Keratinocyte (primary cell): ENCODE results near the gene RBM8A. TPM values are rescaled to one million over a fixed set of nuclear protein-coding genes. Genes with fewer than 3 reads are reported as not detected.

Experiments used
- DNase-seq: peaks from one replicate; pipeline ENCODE4 v3.0.0-alpha.2; 2011; ENCODE audit warnings: low read depth, missing footprints, low spot score
- FAIRE-seq: peaks from 2 replicates; lab custom pipeline; 2011; peaks lifted over from hg19 to GRCh38; lab: Jason Lieb, UNC
- H2AFZ ChIP-seq: 2 replicates; pipeline ENCODE4 v1.6.0; 2012; ENCODE audit warnings: low read length, control low read depth, inconsistent platforms; ENCODE audit not compliant: control insufficient read depth
- H3K27ac ChIP-seq: 2 replicates; pipeline ENCODE4 v1.5.1; 2011; ENCODE audit warnings: low read length; ENCODE audit not compliant: control insufficient read depth, insufficient read depth
- H3K27me3 ChIP-seq: 3 replicates; pipeline ENCODE4 v1.6.0; 2011; ENCODE audit warnings: low read length; ENCODE audit not compliant: control insufficient read depth, insufficient read depth; ENCODE audit errors: extremely low read depth
- H3K36me3 ChIP-seq, 2 experiments: 2 replicates in 1 of 2; 3 replicates in 1 of 2; pipeline ENCODE4 v1.5.1; 2011; ENCODE audit warnings: low read length in 2 of 2, mild to moderate bottlenecking in 1 of 2; ENCODE audit not compliant: control insufficient read depth in 2 of 2, insufficient read depth in 2 of 2; ENCODE audit errors: extremely low read depth in 1 of 2
- H3K4me1 ChIP-seq: 3 replicates; pipeline ENCODE4 v1.5.1; 2011; ENCODE audit warnings: low read length; ENCODE audit not compliant: control insufficient read depth, insufficient read depth; ENCODE audit errors: extremely low read depth
- H3K4me2 ChIP-seq: 3 replicates; pipeline ENCODE4 v1.6.0; 2011; ENCODE audit warnings: low read depth, low read length; ENCODE audit not compliant: control insufficient read depth, insufficient read depth; ENCODE audit errors: extremely low read depth
- H3K4me3 ChIP-seq, 3 experiments: fragments of 200-600 bp in 1 of 3; sonication (generic) in 1 of 3; 2 replicates in 2 of 3; 3 replicates in 1 of 3; pipeline ENCODE4 v1.5.1; 2011 to 2016; ENCODE audit warnings: low read length in 3 of 3, mild to moderate bottlenecking in 3 of 3, control low read depth in 2 of 3, inconsistent platforms in 1 of 3, low read depth in 1 of 3, mixed read lengths in 1 of 3, mixed run types in 1 of 3, moderate library complexity in 1 of 3; ENCODE audit not compliant: control insufficient read depth in 2 of 3, insufficient read depth in 2 of 3; ENCODE audit errors: extremely low read depth in 1 of 3
- H3K79me2 ChIP-seq: 2 replicates; pipeline ENCODE4 v1.6.0; 2012; ENCODE audit warnings: low read length; ENCODE audit not compliant: control insufficient read depth, insufficient read depth
- H3K9ac ChIP-seq: 3 replicates; pipeline ENCODE4 v1.6.0; 2011; ENCODE audit warnings: low read length; ENCODE audit not compliant: control insufficient read depth, insufficient read depth; ENCODE audit errors: extremely low read depth
- H3K9me1 ChIP-seq: 3 replicates; pipeline ENCODE4 v1.6.0; 2011; ENCODE audit warnings: low read length; ENCODE audit not compliant: control insufficient read depth, insufficient read depth; ENCODE audit errors: extremely low read depth
- H3K9me3 ChIP-seq: 2 replicates; pipeline ENCODE4 v1.5.1; 2012; ENCODE audit warnings: low read depth, low read length; ENCODE audit not compliant: control insufficient read depth
- H4K20me1 ChIP-seq: 3 replicates; pipeline ENCODE4 v1.6.0; 2011; ENCODE audit warnings: low read length; ENCODE audit not compliant: control insufficient read depth, insufficient read depth; ENCODE audit errors: extremely low read depth
- CTCF ChIP-seq, 3 experiments: IDR thresholded peaks in 1 of 3; conservative IDR thresholded peaks in 1 of 3; optimal IDR thresholded peaks in 1 of 3; 2 replicates in 2 of 3; 3 replicates in 1 of 3; pipeline versions ENCODE3 to v1.5.1; 2011; ENCODE audit warnings: low read length in 3 of 3, mild to moderate bottlenecking in 3 of 3, moderate library complexity in 2 of 3, control low read depth in 1 of 3, inconsistent platforms in 1 of 3; ENCODE audit not compliant: insufficient read depth in 2 of 3; ENCODE audit errors: extremely low read depth in 1 of 3
- EZH2 ChIP-seq: IDR thresholded peaks from one replicate; pipeline ENCODE4 v1.6.1; 2012; ENCODE audit warnings: inconsistent platforms, mild to moderate bottlenecking, low read length, moderate library complexity
- dilution Hi-C: fragments of 300-500 bp; cut with MboI; formaldehyde crosslinking; loops from one replicate; pipeline ENCODE4 v1.7.0; 2020; ENCODE audit warnings: low sequenced_read_pairs; ENCODE audit not compliant: extremely low pct_ligation_motif_present
- polyA plus RNA-seq, 5 experiments: library from polyadenylated mRNA; depleted of rRNA in 3 of 5; stranded (reverse) in 3 of 5; stranded (forward) in 1 of 5; unstranded in 1 of 5; fragments of >200 nt; gene quantifications; 1 replicate in 1 of 5; 2 replicates in 3 of 5; 3 replicates in 1 of 5; pipeline versions ENCODE4 v1.2.1 to v1.2.3, GENCODE V29; 2011 to 2012; ENCODE audit warnings: missing spikeins in 2 of 5, low read depth in 1 of 5, low replicate concordance in 1 of 5

The RBM8A gene
- polyA plus RNA-seq, 1 donor (not counting 4 experiments of a cell fraction or from before 2014, with no cell fraction given) = 209 TPM

- Histone ChIP-seq H3K4me1 (peaks cover 10% of the 10 kb centered on the region), H3K9me3 (no peaks in the 10 kb centered on the region), H3K9me1 (no peaks in the 10 kb centered on the region), H2AFZ (peak overlapping the region; percentile 77), H3K27me3 (no peaks in the 10 kb centered on the region), H3K9ac (peak overlapping the region; percentile 93), H3K36me3 (peaks cover 3 to 6% of the 10 kb centered on the region in 2 experiments), H3K4me2 (peak overlapping the region; percentile 92), H3K4me3 (peak overlapping the region; percentile 62 to 97 (median 95)), H4K20me1 (no peaks in the 10 kb centered on the region), H3K79me2 (peaks cover 14% of the 10 kb centered on the region), H3K27ac (peak overlapping the region; percentile 98)
- FAIRE-seq (no peak), DNase-seq (no peak)
- TF ChIP-seq EZH2 (no peak), CTCF (optimal IDR thresholded peaks at IDR 0.05 in 1 of 3, IDR thresholded peaks at IDR 0.05 in 1 of 3, conservative IDR thresholded peaks at IDR 0.05 in 1 of 3; ENCODE audit: extremely low read depth in 1 of 3, insufficient read depth in 2 of 3, low read length in 3 of 3) (no peak)
- dilution Hi-C loops = no loop called here
Measured at GRCh38 chr1:145927916-145928643, 796 bp upstream of the RBM8A start.

- no peaks in the 10 kb centered on the region for H3K9me1 ChIP-seq
- peak overlapping the region; percentile 88 for H3K4me2 ChIP-seq
- FAIRE-seq = no peak
Measured at GRCh38 chr1:145926686-145927062, 610 bp downstream of the RBM8A start.

More at GRCh38 chr1:145926686-145927062, 610 bp downstream of the RBM8A start:
- no peaks in the 10 kb centered on the region for H3K27me3 ChIP-seq
- peak overlapping the region; percentile 74 for H2AFZ ChIP-seq
- peaks cover 3 to 6% of the 10 kb centered on the region in 2 experiments for H3K36me3 ChIP-seq
- DNase-seq = no peak
- H3K9me3 ChIP-seq = no peaks in the 10 kb centered on the region
- TF ChIP-seq CTCF (optimal IDR thresholded peaks at IDR 0.05 in 1 of 3, IDR thresholded peaks at IDR 0.05 in 1 of 3, conservative IDR thresholded peaks at IDR 0.05 in 1 of 3; ENCODE audit: extremely low read depth in 1 of 3, insufficient read depth in 2 of 3, low read length in 3 of 3) (no peak), EZH2 (no peak)
- peaks cover 14% of the 10 kb centered on the region for H3K79me2 ChIP-seq
- H3K27ac ChIP-seq = peak overlapping the region; percentile 98
- H3K4me1 ChIP-seq = peaks cover 10% of the 10 kb centered on the region
- H3K4me3 ChIP-seq = peak overlapping the region; percentile 62 to 97 (median 95)
- peak overlapping the region; percentile 93 for H3K9ac ChIP-seq
- H4K20me1 ChIP-seq = no peaks in the 10 kb centered on the region
- dilution Hi-C loops = no loop called here
